IMR-90 (cell line): Measurements from ENCODE around the gene KDM4B. TPM values are rescaled to one million over a fixed set of nuclear protein-coding genes. Genes with fewer than 3 reads are reported as not detected.

Source experiments
- ATAC-seq: fragments of 200-7000 bp; cut with Tn5 transposase; 2 replicates; pipeline ENCODE4 v1.9.1; 2020; ENCODE audit warnings: low read depth, mild to moderate bottlenecking, moderate library complexity
- BruUV-seq: library from RNA; stranded (reverse); fragments of 400-500 nt; replicated peaks from 2 replicates; lab custom pipeline; 2021; lab: Mats Ljungman, UMichigan
- CTCF ChIA-PET: fragments of 300-600 bp; formaldehyde crosslinking; extraction: SDS; loops from one replicate; lab custom pipeline; 2021; ENCODE audit warnings: antibody characterized with exemption; lab: Yijun Ruan, JAX
- POLR2A ChIA-PET: fragments of 300-600 bp; sonication (Branson Sonifier 250); formaldehyde crosslinking; loops from one replicate; lab custom pipeline; 2022; ENCODE audit warnings: antibody characterized with exemption; ENCODE audit not compliant: unreplicated experiment; lab: Charles Lee
- DNase-seq: peaks from one replicate; pipeline ENCODE4 v3.0.0; 2013
- H2AFZ ChIP-seq: replicated peaks from 2 replicates; pipeline ENCODE3; 2013; ENCODE audit warnings: low read length, mild to moderate bottlenecking; ENCODE audit not compliant: poor library complexity
- H2AK5ac ChIP-seq: 2 replicates; pipeline ENCODE4 v1.6.1; 2013; ENCODE audit warnings: low read depth, low read length, inconsistent platforms
- H2AK9ac ChIP-seq: replicated peaks from 2 replicates; pipeline ENCODE3; 2013; ENCODE audit warnings: mild to moderate bottlenecking, low read depth, low read length, moderate library complexity; ENCODE audit not compliant: poor library complexity
- H2BK120ac ChIP-seq: 2 replicates; pipeline ENCODE4 v1.6.1; 2013; ENCODE audit warnings: low read depth, low read length, inconsistent platforms
- H2BK15ac ChIP-seq: 3 replicates; pipeline ENCODE4 v1.6.1; 2013; ENCODE audit warnings: low read depth, low read length, inconsistent platforms
- H2BK20ac ChIP-seq: 2 replicates; pipeline ENCODE4 v1.6.1; 2013; ENCODE audit warnings: low read depth, mild to moderate bottlenecking, inconsistent platforms, low read length, moderate library complexity
- H2BK5ac ChIP-seq: 2 replicates; pipeline ENCODE4 v1.6.1; 2013; ENCODE audit warnings: mild to moderate bottlenecking, low read depth, low read length, inconsistent platforms; ENCODE audit not compliant: poor library complexity, severe bottlenecking
- H3K14ac ChIP-seq: replicated peaks from 2 replicates; pipeline ENCODE4 v1.6.1; 2013; ENCODE audit warnings: low read depth, low read length, inconsistent platforms
- H3K18ac ChIP-seq: 2 replicates; pipeline ENCODE4 v1.6.1; 2013; ENCODE audit warnings: low read depth, low read length, control low read depth
- H3K23ac ChIP-seq: 2 replicates; pipeline ENCODE4 v1.6.1; 2013; ENCODE audit warnings: low read depth, low read length, inconsistent platforms
- H3K27ac ChIP-seq: 2 replicates; pipeline ENCODE4 v1.5.1; 2013; ENCODE audit warnings: mild to moderate bottlenecking, control low read depth, low read length; ENCODE audit not compliant: insufficient read depth
- H3K27me3 ChIP-seq: 2 replicates; pipeline ENCODE4 v1.6.1; 2013; ENCODE audit warnings: low read length; ENCODE audit not compliant: control insufficient read depth, insufficient read depth
- H3K36me3 ChIP-seq: 2 replicates; pipeline ENCODE4 v1.6.1; 2013; ENCODE audit warnings: low read length, mixed read lengths; ENCODE audit not compliant: control insufficient read depth, insufficient read depth
- H3K4ac ChIP-seq: 2 replicates; pipeline ENCODE4 v1.6.1; 2013; ENCODE audit warnings: low read depth, low read length, inconsistent platforms
- H3K4me1 ChIP-seq: 2 replicates; pipeline ENCODE4 v1.6.1; 2013; ENCODE audit warnings: low read length, mixed read lengths; ENCODE audit not compliant: control insufficient read depth, insufficient read depth
- H3K4me2 ChIP-seq: 2 replicates; pipeline ENCODE4 v1.6.1; 2013; ENCODE audit warnings: low read depth, mild to moderate bottlenecking, control low read depth, low read length, moderate library complexity
- H3K4me3 ChIP-seq: 2 replicates; pipeline ENCODE4 v1.5.1; 2013; ENCODE audit warnings: low read depth, mild to moderate bottlenecking, control low read depth, low read length, moderate library complexity; ENCODE audit not compliant: insufficient read depth
- H3K56ac ChIP-seq: 2 replicates; pipeline ENCODE4 v1.6.1; 2013; ENCODE audit warnings: low read length, inconsistent platforms; ENCODE audit not compliant: insufficient read depth; ENCODE audit errors: extremely low read depth
- H3K79me1 ChIP-seq, 2 experiments: 2 replicates each; pipeline ENCODE4 v1.6.1; 2013; ENCODE audit warnings: low read length in 2 of 2, inconsistent platforms in 1 of 2, low read depth in 1 of 2
- H3K9ac ChIP-seq: 2 replicates; pipeline ENCODE4 v1.6.1; 2013; ENCODE audit warnings: low read depth, low read length, control low read depth
- H3K9me1 ChIP-seq: 2 replicates; pipeline ENCODE4 v1.6.1; 2013; ENCODE audit warnings: low read length, inconsistent platforms; ENCODE audit not compliant: insufficient read depth
- H3K9me3 ChIP-seq: 2 replicates; pipeline ENCODE4 v1.6.1; 2013; ENCODE audit warnings: low read length; ENCODE audit not compliant: control insufficient read depth, insufficient read depth
- H4K20me1 ChIP-seq: 2 replicates; pipeline ENCODE4 v1.6.1; 2013; ENCODE audit warnings: low read length, inconsistent platforms; ENCODE audit not compliant: insufficient read depth
- H4K5ac ChIP-seq: 2 replicates; pipeline ENCODE4 v1.6.1; 2013; ENCODE audit warnings: mild to moderate bottlenecking, low read depth, low read length, control low read depth
- H4K8ac ChIP-seq, 2 experiments: 2 replicates each; pipeline ENCODE4 v1.6.1; 2013; ENCODE audit warnings: low read depth in 2 of 2, low read length in 2 of 2, control low read depth in 1 of 2, inconsistent platforms in 1 of 2
- H4K91ac ChIP-seq: 2 replicates; pipeline ENCODE4 v1.6.1; 2013; ENCODE audit warnings: low read depth, low read length, inconsistent platforms; ENCODE audit not compliant: insufficient read depth
- BHLHE40 ChIP-seq: fragments of 150-350 bp; IDR thresholded peaks from 2 replicates; pipeline ENCODE4 v1.6.1; 2016; ENCODE audit warnings: mild to moderate bottlenecking, low read depth, low read length
- CEBPB ChIP-seq: IDR thresholded peaks from 2 replicates; pipeline ENCODE4 v1.6.1; 2012; ENCODE audit warnings: low read depth, low read length, improper control_type of control experiment
- CHD1 ChIP-seq: IDR thresholded peaks from 2 replicates; pipeline ENCODE4 v1.6.1; 2012; ENCODE audit warnings: low read depth, low read length, improper control_type of control experiment
- CTCF ChIP-seq: conservative IDR thresholded peaks from 2 replicates; pipeline ENCODE4 v1.5.1; 2012; ENCODE audit warnings: mild to moderate bottlenecking, low read depth, low read length, improper control_type of control experiment
- ELK1 ChIP-seq: fragments of 150-350 bp; IDR thresholded peaks from 2 replicates; pipeline ENCODE4 v1.6.1; 2016; ENCODE audit warnings: low read depth, mild to moderate bottlenecking, low read length, moderate library complexity, borderline replicate concordance
- FOS ChIP-seq: fragments of 150-350 bp; IDR thresholded peaks from 2 replicates; pipeline ENCODE4 v1.6.1; 2016; ENCODE audit warnings: low read depth, low read length
- MAFK ChIP-seq: IDR thresholded peaks from 2 replicates; pipeline ENCODE4 v1.6.1; 2012; ENCODE audit warnings: low read depth, low read length, improper control_type of control experiment
- MAZ ChIP-seq: IDR thresholded peaks from 2 replicates; pipeline ENCODE4 v1.6.1; 2012; ENCODE audit warnings: low read depth, mild to moderate bottlenecking, low read length, improper control_type of control experiment, moderate library complexity, borderline replicate concordance
- MXI1 ChIP-seq: IDR thresholded peaks from 2 replicates; pipeline ENCODE4 v1.6.1; 2012; ENCODE audit warnings: low read depth, mild to moderate bottlenecking, low read length, moderate library complexity, borderline replicate concordance
- NFE2L2 ChIP-seq: fragments of 150-350 bp; IDR thresholded peaks from 2 replicates; pipeline ENCODE4 v1.6.1; 2016; ENCODE audit warnings: low read depth, mild to moderate bottlenecking, low read length
- POLR2A ChIP-seq: IDR thresholded peaks from 2 replicates; pipeline ENCODE4 v1.6.1; 2012; ENCODE audit warnings: mild to moderate bottlenecking, low read depth, low read length
- RAD21 ChIP-seq: IDR thresholded peaks from 2 replicates; pipeline ENCODE4 v1.6.1; 2012; ENCODE audit warnings: low read length, improper control_type of control experiment
- RCOR1 ChIP-seq: IDR thresholded peaks from 2 replicates; pipeline ENCODE4 v1.6.1; 2012; ENCODE audit warnings: mild to moderate bottlenecking, low read length, improper control_type of control experiment; ENCODE audit not compliant: insufficient replicate concordance
- RFX5 ChIP-seq: IDR thresholded peaks from 2 replicates; pipeline ENCODE4 v1.8.0; 2012; ENCODE audit warnings: low read depth, mild to moderate bottlenecking, low read length, moderate library complexity
- SMC3 ChIP-seq: fragments of 150-350 bp; IDR thresholded peaks from 2 replicates; pipeline ENCODE4 v1.6.1; 2016; ENCODE audit warnings: low read depth, mild to moderate bottlenecking, antibody characterized with exemption, low read length, moderate library complexity
- WGBS, 2 experiments: methylation state at CpG; one replicate each; pipeline versions ENCODE4 v1.1.5 to v1.1.7; 2013; ENCODE audit warnings: missing lambda C conversion rate in 2 of 2; ENCODE audit not compliant: insufficient read length in 1 of 2; ENCODE audit errors: extremely low coverage in 2 of 2; 5-methylcytosine and 5-hydroxymethylcytosine counted together
- dilution Hi-C: fragments of 300-500 bp; cut with HindIII; formaldehyde crosslinking; loops from one replicate; pipeline ENCODE4 v1.14.3; 2018; ENCODE audit warnings: low sequenced_read_pairs; ENCODE audit not compliant: unreplicated experiment
- in situ Hi-C: fragments of 300-500 bp; cut with MboI; formaldehyde crosslinking; loops from 3 replicates; pipeline ENCODE4 v1.14.3; 2019; ENCODE audit warnings: low sequenced_read_pairs, inconsistent platforms, mixed read lengths
- intact Hi-C: fragments of 100-400 bp; cut with micrococcal nuclease; formaldehyde crosslinking; loops from 2 replicates; pipeline ENCODE4 v1.10.0; 2022
- polyA plus RNA-seq, 3 experiments: library from polyadenylated mRNA; depleted of rRNA; stranded (reverse); fragments of >200 nt; gene quantifications; 2 replicates each; pipeline ENCODE4 v1.2.3, GENCODE V29; 2012; ENCODE audit warnings: low replicate concordance in 1 of 3
- total RNA-seq: library from RNA; depleted of rRNA; stranded (reverse); fragments of >200 nt; gene quantifications from 2 replicates; pipeline ENCODE4 v1.2.3, GENCODE V29; 2012
- TF ChIP-seq, protein P1 (sequence below): fragments of 150-350 bp; IDR thresholded peaks from 2 replicates; pipeline ENCODE4 v1.6.1; 2017; ENCODE audit warnings: mild to moderate bottlenecking, antibody characterized with exemption, low read length, low read depth

The KDM4B gene
- total and polyA plus RNA-seq, 2 of the 4 experiments (the other 2 are of a cell fraction): 5.0 to 17.9 TPM

DNA sequence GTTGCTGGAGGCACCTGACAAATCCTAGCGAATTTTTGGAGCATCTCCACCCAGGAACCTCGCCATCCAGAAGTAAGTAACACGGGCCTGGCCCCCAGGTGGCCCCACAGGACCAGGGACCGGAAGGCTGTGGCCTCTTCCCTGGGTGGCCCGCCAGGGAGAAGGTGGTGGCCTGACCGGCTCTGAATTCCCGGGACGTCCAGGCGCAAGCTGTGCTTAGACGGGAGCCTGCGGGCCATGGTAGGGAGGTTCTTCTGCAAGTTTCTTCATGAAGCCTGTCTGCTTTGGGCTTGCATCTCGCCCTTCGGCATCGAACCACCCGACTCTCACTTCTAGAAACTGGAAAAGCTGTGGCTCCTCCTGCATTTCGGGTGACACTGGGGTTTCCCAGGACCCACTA, 47.4 kb downstream of the KDM4B start:
- dilution Hi-C loops (no loop called here), intact Hi-C loops (no loop called here), in situ Hi-C loops (no loop called here)
- Histone ChIP-seq H2AFZ (no peak overlapping the region), H3K4me1 (peaks cover 4% of the 10 kb centered on the region; the same call in 1 of the 2 replicates), H4K8ac (no peak overlapping the region), H3K56ac (no peak overlapping the region), H3K4ac (no peak overlapping the region), H2BK5ac (no peak overlapping the region), H3K18ac (no peak overlapping the region), H3K27ac (no peak overlapping the region), H4K5ac (no peak overlapping the region), H2AK9ac (peak overlapping the region; percentile 19), H2AK5ac (no peak overlapping the region), H3K27me3 (no peaks in the 10 kb centered on the region), H3K23ac (no peak overlapping the region), H2BK20ac (no peak overlapping the region), H2BK120ac (no peak overlapping the region), H3K36me3 (peaks cover 25% of the 10 kb centered on the region), H3K9me3 (no peaks in the 10 kb centered on the region), H3K9me1 (peaks cover 25% of the 10 kb centered on the region), H4K91ac (no peak overlapping the region), H3K79me1 (peaks cover 22 to 86% of the 10 kb centered on the region in 2 experiments), H2BK15ac (no peak overlapping the region), H3K4me3 (no peak overlapping the region), H3K4me2 (no peak overlapping the region), H3K9ac (no peak overlapping the region), H3K14ac (no peak overlapping the region), H4K20me1 (peaks cover 88% of the 10 kb centered on the region)
- CTCF ChIA-PET: no interaction called here
- TF ChIP-seq MAZ: no peak
- TF ChIP-seq FOS: no peak
- TF ChIP-seq CTCF: no peak
- TF ChIP-seq, protein P1, sequence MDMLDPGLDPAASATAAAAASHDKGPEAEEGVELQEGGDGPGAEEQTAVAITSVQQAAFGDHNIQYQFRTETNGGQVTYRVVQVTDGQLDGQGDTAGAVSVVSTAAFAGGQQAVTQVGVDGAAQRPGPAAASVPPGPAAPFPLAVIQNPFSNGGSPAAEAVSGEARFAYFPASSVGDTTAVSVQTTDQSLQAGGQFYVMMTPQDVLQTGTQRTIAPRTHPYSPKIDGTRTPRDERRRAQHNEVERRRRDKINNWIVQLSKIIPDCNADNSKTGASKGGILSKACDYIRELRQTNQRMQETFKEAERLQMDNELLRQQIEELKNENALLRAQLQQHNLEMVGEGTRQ: no peak
- no peak for TF ChIP-seq ELK1
- TF ChIP-seq CEBPB: no peak
- TF ChIP-seq CHD1: no peak
- TF ChIP-seq NFE2L2: no peak
- no peak for TF ChIP-seq RFX5
- TF ChIP-seq BHLHE40: no peak
- TF ChIP-seq MXI1: no peak
- no peak for TF ChIP-seq RCOR1
- TF ChIP-seq MAFK: no peak
- TF ChIP-seq POLR2A: no peak
- TF ChIP-seq RAD21: no peak
- TF ChIP-seq SMC3: no peak
- no TSS peak for BruUV-seq
- 100% methylated on average over 5 of the region's 16 CpGs; no CpG with 5 or more reads in 1 of the 2 experiments for WGBS, 2 experiments
- DNase-seq (no peak), ATAC-seq (no peak)
- POLR2A ChIA-PET: no interaction called here
